H1 (cell line): ENCODE data around the gene PRODH. TPM values are rescaled to one million over a fixed set of nuclear protein-coding genes. Genes with fewer than 3 reads are reported as not detected.

Experiments used
- RAD21 ChIP-seq, 2 experiments: IDR thresholded peaks in 1 of 2; conservative IDR thresholded peaks in 1 of 2; 2 replicates each; pipeline ENCODE4 v1.6.1; 2011; ENCODE audit warnings: low read depth in 2 of 2, low read length in 2 of 2, improper control_type of control experiment in 1 of 2, inconsistent platforms in 1 of 2, mild to moderate bottlenecking in 1 of 2, moderate library complexity in 1 of 2
- polyA plus RNA-seq, 7 experiments: library from polyadenylated mRNA; depleted of rRNA in 3 of 7; stranded (reverse) in 5 of 7; unstranded in 2 of 7; fragments of >200 nt in 5 of 7; fragments of 200-250 nt in 2 of 7; gene quantifications; 1 replicate in 5 of 7; 2 replicates in 1 of 7; 4 replicates in 1 of 7; pipeline versions ENCODE4 v1.2.1 to v1.2.3, GENCODE V29; 2011 to 2013; ENCODE audit warnings: missing spikeins in 2 of 7, mixed read lengths in 2 of 7
- total RNA-seq: library from RNA; stranded (reverse); fragmentation: NEBNext Ultra II Directional; extraction: Animal tissue kit (Norgen Biotek cat#: 25700); gene quantifications from 2 replicates; pipeline ENCODE4 v1.2.1, GENCODE V29; 2021

Gene PRODH
- total and polyA plus RNA-seq, 2 of the 8 experiments (the other 6 are each of a cell fraction or from before 2014, with no cell fraction given): 27.6 to 45.6 TPM

- TF ChIP-seq RAD21 (IDR thresholded peaks at IDR 0.05 in 1 of 2, conservative IDR thresholded peaks at IDR 0.05 in 1 of 2; ENCODE audit: low read depth in 2 of 2, low read length in 2 of 2): no peak
These were observed 40.2 kb upstream of the PRODH start (continued) for GRCh38 chr22:18976197-18976751.
